GM23248 (cell line): Measurements from ENCODE around the gene MAML3.

Experiments used
- EZH2 ChIP-seq: fragments of 200-600 bp; sonication (generic); IDR thresholded peaks from 2 replicates; pipeline ENCODE4 v1.6.1; 2018; ENCODE audit warnings: antibody characterized with exemption, mild to moderate bottlenecking; ENCODE audit not compliant: insufficient read depth, poor library complexity, severe bottlenecking
- EZH2phosphoT487 ChIP-seq: fragments of 200-600 bp; sonication (generic); IDR thresholded peaks from 2 replicates; pipeline ENCODE4 v1.6.1; 2018; ENCODE audit warnings: antibody characterized with exemption, moderate library complexity, mild to moderate bottlenecking, low read depth; ENCODE audit not compliant: insufficient read depth

DNA sequence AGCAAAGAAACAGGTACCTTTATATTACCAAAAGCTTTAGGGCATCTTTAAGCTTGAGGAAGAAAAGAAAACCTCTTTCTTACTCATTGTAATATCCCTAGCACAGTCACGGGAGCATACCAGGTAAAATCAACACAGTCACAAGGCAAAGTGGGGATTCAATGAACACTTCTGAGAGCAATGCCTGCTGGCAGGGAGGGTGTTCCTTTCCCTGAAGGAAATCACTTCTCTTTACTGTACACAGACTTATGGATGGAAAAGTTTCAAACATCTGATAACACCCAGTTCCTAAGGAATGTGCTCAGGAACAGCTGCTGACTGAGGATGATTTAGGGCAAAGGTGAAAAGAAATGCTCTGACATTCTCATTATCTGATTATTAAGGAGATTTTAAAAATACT lies 94.8 kb downstream of the MAML3 start:
- TF ChIP-seq EZH2phosphoT487, result no peak
- no peak for TF ChIP-seq EZH2
